Activated CD8-positive, alpha-beta T cell treated with anti-CD3 and anti-CD28 coated beads, Interleukin-2, amount 10 ng/mL, durations not matched to agents 7 days and 5 days (primary cell): Measurements from ENCODE around the gene SYT14. TPM values are rescaled to one million over a fixed set of nuclear protein-coding genes. Genes with fewer than 3 reads are reported as not detected.
"Not testable (repeated sequence)": the region's sequence is repeated elsewhere in the genome, so short reads cannot be mapped to it uniquely, and the experiment has no call there.

Source experiments
- ATAC-seq: fragments of 150-1000 bp; cut with Tn5 transposase; one replicate; pipeline ENCODE4 v1.10.0; 2021; ENCODE audit warnings: moderate library complexity
- CTCF ChIA-PET: fragments of 350-600 bp; sonication (Branson Sonifier 250); formaldehyde crosslinking; loops from one replicate; lab custom pipeline; 2021; ENCODE audit warnings: antibody characterized with exemption; lab: Charles Lee
- POLR2A ChIA-PET: fragments of 350-600 bp; sonication (Branson Sonifier 250); formaldehyde crosslinking; loops from one replicate; lab custom pipeline; 2021; ENCODE audit warnings: antibody characterized with exemption; lab: Charles Lee
- DNase-seq: peaks from one replicate; pipeline ENCODE4 v3.0.0-alpha.2; 2020
- H3K27ac Mint-ChIP-seq: one replicate; pipeline ENCODE4 v1.8.0; 2021; ENCODE audit warnings: mild to moderate bottlenecking, mixed read lengths
- H3K27me3 Mint-ChIP-seq: one replicate; pipeline ENCODE4 v1.8.0; 2021; ENCODE audit warnings: low read depth, mixed read lengths
- H3K36me3 Mint-ChIP-seq: one replicate; pipeline ENCODE4 v1.8.0; 2021; ENCODE audit warnings: low read depth, mixed read lengths
- H3K4me1 Mint-ChIP-seq: one replicate; pipeline ENCODE4 v1.8.0; 2021; ENCODE audit warnings: low read depth, mixed read lengths
- H3K4me3 Mint-ChIP-seq: one replicate; pipeline ENCODE4 v1.8.0; 2021; ENCODE audit warnings: mild to moderate bottlenecking, mixed read lengths
- H3K9me3 Mint-ChIP-seq: one replicate; pipeline ENCODE4 v1.8.0; 2022; ENCODE audit warnings: mixed read lengths; ENCODE audit not compliant: insufficient read depth
- total RNA-seq, 2 experiments: library from RNA; stranded (reverse); gene quantifications; one replicate each; pipeline ENCODE4 v1.2.3, GENCODE V29; 2021

The SYT14 gene
- total RNA-seq, 2 experiments from 2014 or later: not detected

- no peaks in the 10 kb centered on the region for H3K4me1 Mint-ChIP-seq
- H3K27ac Mint-ChIP-seq: no peak overlapping the region
Observed at GRCh38 chr1:209948155-209948554, 10.1 kb downstream of the SYT14 start.

DNA sequence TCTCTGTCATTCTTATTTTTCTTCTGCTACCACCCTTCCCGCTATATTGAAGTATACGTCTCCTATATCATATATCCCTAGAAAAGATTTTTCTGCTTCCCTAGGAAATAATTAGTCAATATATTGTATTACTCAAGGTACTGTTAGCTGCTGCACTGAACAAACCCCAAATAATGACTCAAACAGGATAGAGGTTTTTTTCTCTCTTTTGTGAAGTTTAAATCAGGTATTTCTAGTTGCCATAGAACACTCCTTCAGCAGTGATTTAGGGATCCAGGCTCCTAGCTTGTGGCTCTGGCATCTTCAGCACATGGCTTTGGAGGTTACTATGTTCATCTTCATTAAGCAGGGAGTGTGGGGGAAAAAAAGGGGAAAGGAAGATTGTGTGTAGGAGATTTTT lies 18.1 kb downstream of the SYT14 start:
- CTCF ChIA-PET: no interaction called here
- no peaks in the 10 kb centered on the region for H3K4me1 Mint-ChIP-seq
- ATAC-seq (no peak), DNase-seq (no peak)
- no peak overlapping the region for H3K27ac Mint-ChIP-seq
- H3K27me3 Mint-ChIP-seq: peaks cover 1% of the 10 kb centered on the region
- H3K4me3 Mint-ChIP-seq: no peak overlapping the region
- POLR2A ChIA-PET: no interaction called here
- no peaks in the 10 kb centered on the region for H3K36me3 Mint-ChIP-seq
- H3K9me3 Mint-ChIP-seq: no peaks in the 10 kb centered on the region

More at GRCh38 chr1:209948155-209948554, 10.1 kb downstream of the SYT14 start:
- ChIA-PET CTCF (no interaction called here), POLR2A (no interaction called here)
- ATAC-seq (no peak), DNase-seq (no peak)
- H3K4me3 Mint-ChIP-seq: no peak overlapping the region
- H3K36me3 Mint-ChIP-seq: no peaks in the 10 kb centered on the region
- no peaks in the 10 kb centered on the region for H3K9me3 Mint-ChIP-seq
- peaks cover 5% of the 10 kb centered on the region for H3K27me3 Mint-ChIP-seq

DNA sequence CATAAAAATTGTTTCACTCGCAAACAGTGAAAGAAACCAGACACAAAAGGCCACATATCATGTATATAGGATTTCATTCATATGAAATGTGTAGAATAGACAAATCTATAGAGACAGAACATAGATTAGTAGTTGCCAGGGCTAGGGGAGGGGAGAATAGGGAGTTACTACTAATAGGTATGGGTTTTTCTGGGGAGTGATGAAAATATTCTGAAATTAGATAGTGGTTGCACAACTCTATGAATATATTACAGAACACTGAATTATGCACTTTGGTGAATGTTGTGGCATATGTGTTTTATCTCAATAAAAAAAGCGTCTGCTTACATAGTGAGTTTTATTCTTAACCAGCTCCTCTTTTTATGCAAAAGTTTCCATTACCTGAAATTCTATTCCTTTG lies 21.6 kb downstream of the SYT14 start:
- H3K27ac Mint-ChIP-seq: no peak overlapping the region
- CTCF ChIA-PET: no interaction called here
- POLR2A ChIA-PET: no interaction called here
- no peak overlapping the region for H3K4me3 Mint-ChIP-seq
- DNase-seq (no peak), ATAC-seq (no peak)
- H3K9me3 Mint-ChIP-seq: no peaks in the 10 kb centered on the region
- peaks cover 10% of the 10 kb centered on the region for H3K27me3 Mint-ChIP-seq
- H3K4me1 Mint-ChIP-seq: no peaks in the 10 kb centered on the region
- no peaks in the 10 kb centered on the region for H3K36me3 Mint-ChIP-seq

GRCh38 chr1:209960926-209961325 lies 22.9 kb downstream of the SYT14 start:
- CTCF ChIA-PET: no interaction called here

GRCh38 chr1:209962388-209962787 lies 24.4 kb downstream of the SYT14 start:
- no peaks in the 10 kb centered on the region for H3K9me3 Mint-ChIP-seq

More at GRCh38 chr1:209960926-209961325, 22.9 kb downstream of the SYT14 start:
- DNase-seq (no peak), ATAC-seq (no peak)
- no peak overlapping the region for H3K4me3 Mint-ChIP-seq
- no peaks in the 10 kb centered on the region for H3K9me3 Mint-ChIP-seq
- H3K4me1 Mint-ChIP-seq: no peaks in the 10 kb centered on the region
- H3K36me3 Mint-ChIP-seq: no peaks in the 10 kb centered on the region
- H3K27me3 Mint-ChIP-seq: peaks cover 10% of the 10 kb centered on the region
- no peak overlapping the region for H3K27ac Mint-ChIP-seq
- POLR2A ChIA-PET: no interaction called here

GRCh38 chr1:209962856-209963255 lies 24.8 kb downstream of the SYT14 start:
- Mint-ChIP-seq H3K4me1 (no peaks in the 10 kb centered on the region), H3K4me3 (no peak overlapping the region), H3K27me3 (peaks cover 10% of the 10 kb centered on the region), H3K36me3 (no peaks in the 10 kb centered on the region), H3K27ac (no peak overlapping the region), H3K9me3 (no peaks in the 10 kb centered on the region)
- DNase-seq: no peak
- no peak for ATAC-seq
- CTCF ChIA-PET: no interaction called here
- POLR2A ChIA-PET: no interaction called here

More at GRCh38 chr1:209962388-209962787, 24.4 kb downstream of the SYT14 start:
- no peaks in the 10 kb centered on the region for H3K4me1 Mint-ChIP-seq
- peaks cover 10% of the 10 kb centered on the region for H3K27me3 Mint-ChIP-seq
- H3K4me3 Mint-ChIP-seq: no peak overlapping the region
- DNase-seq (no peak), ATAC-seq (no peak)
- H3K36me3 Mint-ChIP-seq: no peaks in the 10 kb centered on the region
- POLR2A ChIA-PET: no interaction called here
- H3K27ac Mint-ChIP-seq: no peak overlapping the region
- CTCF ChIA-PET: no interaction called here

- Mint-ChIP-seq H3K4me1 (no peaks in the 10 kb centered on the region), H3K9me3 (no peaks in the 10 kb centered on the region), H3K27me3 (peaks cover 10% of the 10 kb centered on the region), H3K4me3 (no peak overlapping the region), H3K27ac (no peak overlapping the region), H3K36me3 (no peaks in the 10 kb centered on the region)
- DNase-seq (no peak), ATAC-seq (no peak)
- CTCF ChIA-PET: no interaction called here
- POLR2A ChIA-PET: no interaction called here
Observed at GRCh38 chr1:209965996-209966395, 28.0 kb downstream of the SYT14 start.

GRCh38 chr1:209978721-209979120 lies 40.7 kb downstream of the SYT14 start:
- H3K36me3 Mint-ChIP-seq, CTCF ChIA-PET: not testable (repeated sequence)

GRCh38 chr1:209983953-209984352 lies 45.9 kb downstream of the SYT14 start:
- Mint-ChIP-seq H3K4me1 (no peaks in the 10 kb centered on the region), H3K4me3 (no peak overlapping the region), H3K9me3 (no peaks in the 10 kb centered on the region), H3K36me3 (no peaks in the 10 kb centered on the region), H3K27me3 (no peaks in the 10 kb centered on the region), H3K27ac (no peak overlapping the region)
- ATAC-seq (no peak), DNase-seq (no peak)
- CTCF ChIA-PET: interaction anchor here (1.5 kb wide), 1 partner anchor 124 kb away, joined by 3 read pairs; no protein-coding TSS in a partner anchor
- POLR2A ChIA-PET: no interaction called here

More at GRCh38 chr1:209978721-209979120, 40.7 kb downstream of the SYT14 start:
- H3K27ac Mint-ChIP-seq, POLR2A ChIA-PET, H3K4me1 Mint-ChIP-seq, DNase-seq, H3K9me3 Mint-ChIP-seq, H3K27me3 Mint-ChIP-seq, ATAC-seq, H3K4me3 Mint-ChIP-seq: not testable (repeated sequence)

GRCh38 chr1:209985002-209985401 lies 47.0 kb downstream of the SYT14 start:
- no peak overlapping the region for H3K27ac Mint-ChIP-seq
- ATAC-seq (no peak), DNase-seq (no peak)
- no peaks in the 10 kb centered on the region for H3K4me1 Mint-ChIP-seq
- H3K36me3 Mint-ChIP-seq: no peaks in the 10 kb centered on the region
- ChIA-PET CTCF (no interaction called here), POLR2A (no interaction called here)
- no peaks in the 10 kb centered on the region for H3K9me3 Mint-ChIP-seq
- H3K27me3 Mint-ChIP-seq: no peaks in the 10 kb centered on the region
- no peak overlapping the region for H3K4me3 Mint-ChIP-seq

DNA sequence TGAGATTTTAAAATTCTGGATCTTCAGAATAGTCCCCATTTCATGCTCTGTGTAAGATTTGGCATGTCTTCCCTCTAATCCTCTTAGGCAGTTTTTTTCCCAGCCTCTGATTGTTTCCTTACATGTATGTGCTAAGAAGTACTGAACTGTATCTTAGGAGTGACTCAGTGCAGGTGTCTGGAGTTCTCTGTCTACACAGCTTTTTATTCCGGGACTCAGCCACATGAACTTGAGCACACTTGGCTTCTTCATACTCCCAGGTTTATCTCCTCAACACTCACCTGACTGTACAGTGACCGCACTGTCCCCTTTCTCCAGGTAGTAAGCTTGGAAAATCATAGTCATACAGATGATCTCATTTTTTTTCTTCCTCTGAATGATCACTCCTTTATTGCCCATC lies 50.7 kb downstream of the SYT14 start:
- POLR2A ChIA-PET: no interaction called here
- no peak for DNase-seq
- no peaks in the 10 kb centered on the region for H3K4me1 Mint-ChIP-seq
- no peak overlapping the region for H3K4me3 Mint-ChIP-seq
- CTCF ChIA-PET: interaction anchor here (1.4 to 2.0 kb wide), 2 partner anchors 128 to 132 kb away, joined by 5 to 8 read pairs; no protein-coding TSS in a partner anchor
- no peaks in the 10 kb centered on the region for H3K36me3 Mint-ChIP-seq
- H3K9me3 Mint-ChIP-seq: no peaks in the 10 kb centered on the region
- no peaks in the 10 kb centered on the region for H3K27me3 Mint-ChIP-seq
- no peak for ATAC-seq
- no peak overlapping the region for H3K27ac Mint-ChIP-seq

DNA sequence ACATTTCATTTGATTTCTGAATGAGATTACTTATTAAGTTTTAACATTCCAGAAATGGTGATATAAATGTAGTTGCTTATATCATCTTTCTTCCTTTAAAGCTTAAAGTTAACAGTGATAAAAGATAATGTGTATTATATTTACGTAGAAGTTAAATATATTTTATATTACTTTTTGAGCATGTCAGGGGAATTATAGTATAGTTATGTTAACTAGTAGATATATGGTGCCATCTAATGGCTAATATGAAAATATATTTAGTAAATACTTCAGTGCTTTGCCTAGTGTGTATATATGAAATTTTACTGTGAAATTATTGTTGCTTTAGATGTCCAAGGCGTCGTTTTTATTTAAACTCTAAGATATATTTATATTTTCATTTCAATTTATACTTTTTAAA lies 51.5 kb downstream of the SYT14 start:
- POLR2A ChIA-PET: no interaction called here
- no peaks in the 10 kb centered on the region for H3K27me3 Mint-ChIP-seq
- ATAC-seq (no peak), DNase-seq (no peak)
- no peaks in the 10 kb centered on the region for H3K9me3 Mint-ChIP-seq
- no peak overlapping the region for H3K27ac Mint-ChIP-seq
- H3K36me3 Mint-ChIP-seq: no peaks in the 10 kb centered on the region
- CTCF ChIA-PET: interaction anchor here (1.4 to 2.0 kb wide), 2 partner anchors 129 to 132 kb away, joined by 5 to 8 read pairs; no protein-coding TSS in a partner anchor
- no peak overlapping the region for H3K4me3 Mint-ChIP-seq
- H3K4me1 Mint-ChIP-seq: no peaks in the 10 kb centered on the region
